Heart left ventricle (tissue), 16 donors: ENCODE measurements around the gene SMAD3. TPM values are rescaled to one million over a fixed set of nuclear protein-coding genes. Genes with fewer than 3 reads are reported as not detected.

ENCODE experiments used
- ATAC-seq, 4 donors: fragments of 200-7000 bp; cut with Tn5 transposase; one replicate each; pipeline ENCODE4 v1.9.1; 2020 to 2022; ENCODE audit warnings: moderate library complexity in 4 of 4, mild to moderate bottlenecking in 3 of 4, moderate number of reproducible peaks in 1 of 4
- DNase-seq, 5 donors: peaks; one replicate each; pipeline ENCODE4 v3.0.0-alpha.2; 2020
- H3K27ac ChIP-seq, 12 donors: fragments of 200-600 bp; sonication (generic) in 4 of 12; one replicate each; pipeline versions ENCODE4 v1.5.0 to v1.8.0; 2016 to 2022; ENCODE audit warnings: mild to moderate bottlenecking in 2 of 12
- H3K27me3 ChIP-seq, 9 donors: fragments of 200-600 bp; sonication (generic) in 2 of 9; one replicate each; pipeline versions ENCODE4 v1.5.1 to v1.8.0; 2016 to 2022; ENCODE audit warnings: mild to moderate bottlenecking in 3 of 9
- H3K36me3 ChIP-seq, 9 donors: fragments of 200-600 bp; sonication (generic) in 2 of 9; one replicate each; pipeline versions ENCODE4 v1.5.0 to v1.8.0; 2018 to 2022; ENCODE audit warnings: mild to moderate bottlenecking in 2 of 9
- H3K4me1 ChIP-seq, 12 donors: fragments of 200-600 bp; sonication (generic) in 4 of 12; one replicate each; pipeline versions ENCODE4 v1.5.0 to v1.8.0; 2016 to 2022; ENCODE audit warnings: mild to moderate bottlenecking in 3 of 12
- H3K4me3 ChIP-seq, 12 donors: fragments of 200-600 bp; sonication (generic) in 4 of 12; one replicate each; pipeline versions ENCODE4 v1.5.0 to v1.8.0; 2017 to 2022; ENCODE audit warnings: mild to moderate bottlenecking in 9 of 12, moderate library complexity in 4 of 12
- H3K9me3 ChIP-seq, 12 donors: fragments of 200-600 bp; sonication (generic) in 4 of 12; one replicate each; pipeline versions ENCODE4 v1.5.0 to v1.8.0; 2016 to 2022; ENCODE audit warnings: mild to moderate bottlenecking in 1 of 12
- POLR2A ChIP-seq, 2 donors: fragments of 450-650 bp; IDR thresholded peaks; one replicate each; pipeline ENCODE4 v1.6.1; 2017; ENCODE audit warnings: antibody characterized with exemption in 2 of 2, mild to moderate bottlenecking in 2 of 2, moderate library complexity in 2 of 2
- WGBS, 4 donors: extraction: QIAGEN DNeasy Blood & Tissue Kit in 2 of 4; methylation state at CpG; one replicate each; pipeline versions ENCODE4 v1.1.5 to v1.1.7; 2013 to 2018; 5-methylcytosine and 5-hydroxymethylcytosine counted together
- intact Hi-C, 10 donors: fragments of 100-400 bp; cut with DNase I; formaldehyde crosslinking; loops; one replicate each; pipeline versions ENCODE4 v1.11.1 to v1.14.2; 2022
- polyA plus RNA-seq, 2 donors: library from polyadenylated mRNA; stranded (reverse); fragments of 200-250 nt; gene quantifications; one replicate each; pipeline ENCODE4 v1.2.3, GENCODE V29; 2013
- total RNA-seq, 9 donors: library from RNA; depleted of rRNA in 2 of 9; stranded (reverse); fragments of >200 nt in 2 of 9; fragmentation: NEBNext Ultra II Directional in 3 of 9; extraction: Animal tissue kit (Norgen Biotek cat#: 25700) in 3 of 9; gene quantifications; one replicate each; pipeline versions ENCODE4 v1.1.0 to v1.2.4, GENCODE V29; 2016 to 2023
- TF ChIP-seq, protein P1 (sequence below), 12 donors: fragments of 200-600 bp; sonication (generic) in 4 of 12; IDR thresholded peaks; one replicate each; pipeline versions ENCODE4 v1.5.0 to v1.8.0; 2018 to 2022; ENCODE audit warnings: antibody characterized with exemption in 12 of 12, mild to moderate bottlenecking in 5 of 12
- donor health status: ischemic (EF 13 %, LVEDD 7.1; RV severe dilation, severe dysfunction).
- donor health status: healthy with polysubstance abuse.
- donor health status: DM: no; HTN: yes; CAD: no.
- donor health status: DM: no; HTN: no; CAD: no.
- donor health status: ischemic (EF 25% LVEDD 6.9; RV normal size, moderate dysfunction).
- donor health status: ischemic (EF 25% LVEDD 5.7; RV mildly dilated, moderate dysfunction).
- donor health status: healthy.
- donor health status: DM: yes; HTN: yes; CAD: no.
- donor health status: ischemic (EF 35%, LVEDD 5.7; RV mildly dilated, moderate dysfunction).
- donor health status: nonischemic (EF 11% LVEDD 7.7; RV severe dilation, severe dysfunction).
- donor health status: DM: yes; HTN: yes; CAD: no.
- donor health status: PGD.
- donor health status: ischemic (EF 29% LVEDD 5.4; RV normal size, mild dysfunction).
- donor health status: nonischemic (EF 23%, LVEDD 6.1; RV moderate dilation, normal function).

Gene SMAD3
- total and polyA plus RNA-seq, 11 donors: 5.6 to 34.3 (median 15.3) TPM

- intact Hi-C loops: loop anchor here in 1 of 10 donors (5.0 kb wide), 1 partner anchor 50 kb away; the partner anchor contains the start of genes AAGAB and IQCH
- Histone ChIP-seq H3K27ac (no peak overlapping the region), H3K9me3 (no peaks in the 10 kb centered on the region), H3K4me3 (no peak overlapping the region), H3K36me3 (peaks cover 0 to 51% (median 37%) of the 10 kb centered on the region in 9 donors), H3K4me1 (peaks cover 0 to 40% (median 25%) of the 10 kb centered on the region in 12 donors), H3K27me3 (no peaks in the 10 kb centered on the region)
- no peak for ATAC-seq
- WGBS, 4 donors: 95 to 98% (median 97%) methylated on average over 2 of the region's 2 CpGs
- DNase-seq: no peak
- no peak for TF ChIP-seq POLR2A (IDR thresholded peaks at IDR 0.05)
- TF ChIP-seq, protein P1, sequence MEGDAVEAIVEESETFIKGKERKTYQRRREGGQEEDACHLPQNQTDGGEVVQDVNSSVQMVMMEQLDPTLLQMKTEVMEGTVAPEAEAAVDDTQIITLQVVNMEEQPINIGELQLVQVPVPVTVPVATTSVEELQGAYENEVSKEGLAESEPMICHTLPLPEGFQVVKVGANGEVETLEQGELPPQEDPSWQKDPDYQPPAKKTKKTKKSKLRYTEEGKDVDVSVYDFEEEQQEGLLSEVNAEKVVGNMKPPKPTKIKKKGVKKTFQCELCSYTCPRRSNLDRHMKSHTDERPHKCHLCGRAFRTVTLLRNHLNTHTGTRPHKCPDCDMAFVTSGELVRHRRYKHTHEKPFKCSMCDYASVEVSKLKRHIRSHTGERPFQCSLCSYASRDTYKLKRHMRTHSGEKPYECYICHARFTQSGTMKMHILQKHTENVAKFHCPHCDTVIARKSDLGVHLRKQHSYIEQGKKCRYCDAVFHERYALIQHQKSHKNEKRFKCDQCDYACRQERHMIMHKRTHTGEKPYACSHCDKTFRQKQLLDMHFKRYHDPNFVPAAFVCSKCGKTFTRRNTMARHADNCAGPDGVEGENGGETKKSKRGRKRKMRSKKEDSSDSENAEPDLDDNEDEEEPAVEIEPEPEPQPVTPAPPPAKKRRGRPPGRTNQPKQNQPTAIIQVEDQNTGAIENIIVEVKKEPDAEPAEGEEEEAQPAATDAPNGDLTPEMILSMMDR (IDR thresholded peaks at IDR 0.05): no peak
Measured at GRCh38 chr15:67202091-67202490, 136.7 kb downstream of the SMAD3 start.

GRCh38 chr15:67202991-67203390, 137.6 kb downstream of the SMAD3 start:
- Histone ChIP-seq H3K36me3 (peaks cover 0 to 60% (median 43%) of the 10 kb centered on the region in 9 donors), H3K4me1 (peaks cover 0 to 40% (median 25%) of the 10 kb centered on the region in 12 donors), H3K27me3 (no peaks in the 10 kb centered on the region), H3K4me3 (no peak overlapping the region), H3K9me3 (no peaks in the 10 kb centered on the region), H3K27ac (no peak overlapping the region)
- DNase-seq (no peak), ATAC-seq (no peak)
- TF ChIP-seq, protein P1 (IDR thresholded peaks at IDR 0.05): no peak
- TF ChIP-seq POLR2A (IDR thresholded peaks at IDR 0.05): no peak
- 54 to 86% (median 58%) methylated on average over 1 of the region's 1 CpG for WGBS, 4 donors
- intact Hi-C loops: loop anchor here in 1 of 10 donors (5.0 kb wide), 1 partner anchor 49 kb away; the partner anchor contains the start of genes AAGAB and IQCH

DNA sequence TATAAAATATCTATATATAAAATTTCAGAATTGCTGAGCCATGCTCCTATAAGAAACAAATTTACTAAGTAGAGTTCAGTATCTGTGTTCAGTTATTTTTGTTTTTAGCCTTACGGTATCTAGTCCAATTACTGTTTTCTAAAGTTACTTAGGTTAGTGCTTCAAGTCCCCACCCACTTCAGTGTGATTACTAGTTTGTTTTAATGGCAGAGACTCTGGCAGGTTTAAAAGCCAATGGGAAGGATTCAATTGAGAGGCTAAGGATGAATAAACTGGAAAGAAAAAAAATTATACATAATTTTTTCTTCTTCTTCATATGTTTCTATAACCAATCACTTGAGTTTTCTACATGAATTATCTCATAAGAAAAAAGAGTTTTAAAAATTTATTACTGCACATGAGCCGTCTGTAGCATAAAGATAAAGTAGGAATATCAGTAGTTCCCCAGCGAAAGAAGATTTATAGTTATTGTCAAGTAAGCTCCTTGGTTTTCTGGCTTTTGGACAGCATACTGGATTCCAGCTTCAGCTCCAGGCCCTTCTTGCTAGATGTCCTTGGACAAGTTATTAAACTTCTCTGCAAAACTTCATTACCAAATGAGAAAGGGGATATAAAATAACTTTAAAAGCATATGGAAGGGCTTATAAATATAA, 142.3 kb downstream of the SMAD3 start:
- no peak overlapping the region for H3K4me3 ChIP-seq
- H3K36me3 ChIP-seq: peaks cover 0 to 58% (median 47%) of the 10 kb centered on the region in 9 donors
- H3K9me3 ChIP-seq: no peaks in the 10 kb centered on the region
- H3K27ac ChIP-seq: no peak overlapping the region
- WGBS, 4 donors: 96 to 99% (median 97%) methylated on average over 3 of the region's 3 CpGs
- TF ChIP-seq, protein P1 (IDR thresholded peaks at IDR 0.05): no peak
- no peak for TF ChIP-seq POLR2A (IDR thresholded peaks at IDR 0.05)
- intact Hi-C loops: no loop called here
- H3K27me3 ChIP-seq: no peaks in the 10 kb centered on the region
- H3K4me1 ChIP-seq: peaks cover 0 to 13% (median 3%) of the 10 kb centered on the region in 12 donors
- no peak for DNase-seq
- no peak for ATAC-seq

GRCh38 chr15:67208396-67208795, 143.0 kb downstream of the SMAD3 start:
- peaks cover 0 to 5% (median 0%) of the 10 kb centered on the region in 12 donors for H3K4me1 ChIP-seq
- no peaks in the 10 kb centered on the region for H3K9me3 ChIP-seq
- peaks cover 0 to 51% (median 41%) of the 10 kb centered on the region in 9 donors for H3K36me3 ChIP-seq
- no peaks in the 10 kb centered on the region for H3K27me3 ChIP-seq
- DNase-seq (no peak), ATAC-seq (no peak)
- no peak overlapping the region for H3K4me3 ChIP-seq
- TF ChIP-seq, protein P1 (IDR thresholded peaks at IDR 0.05): no peak
- no peak for TF ChIP-seq POLR2A (IDR thresholded peaks at IDR 0.05)
- no peak overlapping the region for H3K27ac ChIP-seq
- WGBS, 4 donors: 69 to 95% (median 75%) methylated on average over 2 of the region's 2 CpGs
- intact Hi-C loops: no loop called here
